Choroid plexus epithelial cell (primary cell): ENCODE data around the gene CHN2.
"Not testable (repeated sequence)": the region's sequence is repeated elsewhere in the genome, so short reads cannot be mapped to it uniquely, and the experiment has no call there.

Source experiments
- DNase-seq: peaks from one replicate; pipeline ENCODE4 v3.0.0-alpha.2; 2010; ENCODE audit warnings: low read depth
- H3K4me3 ChIP-seq: 2 replicates; pipeline ENCODE4 v1.5.1; 2011; ENCODE audit warnings: low read depth, mild to moderate bottlenecking, control low read depth, low read length, moderate library complexity
- TF ChIP-seq, protein P1 (sequence below): conservative IDR thresholded peaks from 2 replicates; pipeline ENCODE4 v1.5.1; 2011; ENCODE audit warnings: low read depth, mild to moderate bottlenecking, control low read depth, inconsistent platforms, low read length, moderate library complexity

CHN2 gene

DNA sequence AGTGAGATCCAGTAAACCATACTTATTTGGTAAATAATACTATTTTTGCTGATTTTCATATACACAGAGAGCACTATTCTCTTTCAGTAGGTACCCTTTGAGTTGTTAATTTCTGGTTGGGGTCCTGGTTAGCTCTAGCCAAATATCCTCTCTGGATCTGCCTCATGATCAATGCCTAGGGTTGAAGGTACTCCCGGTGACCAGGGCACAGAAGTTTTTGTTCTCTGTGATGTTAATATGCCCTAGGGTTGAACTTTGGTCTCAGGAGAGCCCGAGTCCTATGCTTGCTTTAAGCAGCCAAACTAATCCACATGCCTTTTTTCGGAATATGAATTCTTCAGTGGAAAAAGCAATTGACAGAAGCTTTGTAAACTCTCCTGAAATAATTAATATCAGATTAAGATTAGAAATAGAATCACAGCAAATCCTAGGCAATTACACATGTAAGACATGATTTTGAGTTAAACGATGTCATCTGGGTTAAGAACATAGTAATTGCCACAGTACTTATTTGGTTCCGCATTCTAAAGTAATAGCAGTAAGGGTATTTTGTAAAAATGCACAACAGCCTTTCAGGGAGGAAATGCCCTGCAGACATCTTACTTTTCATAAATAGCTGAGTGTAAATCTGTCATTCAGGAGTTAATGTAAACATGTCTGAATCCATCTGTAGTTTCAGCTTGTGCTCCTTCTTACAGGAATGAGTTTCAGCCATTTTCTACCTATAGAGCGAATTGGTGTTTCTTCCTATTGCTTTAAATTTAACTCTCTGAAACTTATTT, 10.1 kb downstream of the CHN2 start:
- TF ChIP-seq, protein P1, sequence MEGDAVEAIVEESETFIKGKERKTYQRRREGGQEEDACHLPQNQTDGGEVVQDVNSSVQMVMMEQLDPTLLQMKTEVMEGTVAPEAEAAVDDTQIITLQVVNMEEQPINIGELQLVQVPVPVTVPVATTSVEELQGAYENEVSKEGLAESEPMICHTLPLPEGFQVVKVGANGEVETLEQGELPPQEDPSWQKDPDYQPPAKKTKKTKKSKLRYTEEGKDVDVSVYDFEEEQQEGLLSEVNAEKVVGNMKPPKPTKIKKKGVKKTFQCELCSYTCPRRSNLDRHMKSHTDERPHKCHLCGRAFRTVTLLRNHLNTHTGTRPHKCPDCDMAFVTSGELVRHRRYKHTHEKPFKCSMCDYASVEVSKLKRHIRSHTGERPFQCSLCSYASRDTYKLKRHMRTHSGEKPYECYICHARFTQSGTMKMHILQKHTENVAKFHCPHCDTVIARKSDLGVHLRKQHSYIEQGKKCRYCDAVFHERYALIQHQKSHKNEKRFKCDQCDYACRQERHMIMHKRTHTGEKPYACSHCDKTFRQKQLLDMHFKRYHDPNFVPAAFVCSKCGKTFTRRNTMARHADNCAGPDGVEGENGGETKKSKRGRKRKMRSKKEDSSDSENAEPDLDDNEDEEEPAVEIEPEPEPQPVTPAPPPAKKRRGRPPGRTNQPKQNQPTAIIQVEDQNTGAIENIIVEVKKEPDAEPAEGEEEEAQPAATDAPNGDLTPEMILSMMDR, result no peak
- no peak for DNase-seq
- H3K4me3 ChIP-seq, result no peak overlapping the region

DNA sequence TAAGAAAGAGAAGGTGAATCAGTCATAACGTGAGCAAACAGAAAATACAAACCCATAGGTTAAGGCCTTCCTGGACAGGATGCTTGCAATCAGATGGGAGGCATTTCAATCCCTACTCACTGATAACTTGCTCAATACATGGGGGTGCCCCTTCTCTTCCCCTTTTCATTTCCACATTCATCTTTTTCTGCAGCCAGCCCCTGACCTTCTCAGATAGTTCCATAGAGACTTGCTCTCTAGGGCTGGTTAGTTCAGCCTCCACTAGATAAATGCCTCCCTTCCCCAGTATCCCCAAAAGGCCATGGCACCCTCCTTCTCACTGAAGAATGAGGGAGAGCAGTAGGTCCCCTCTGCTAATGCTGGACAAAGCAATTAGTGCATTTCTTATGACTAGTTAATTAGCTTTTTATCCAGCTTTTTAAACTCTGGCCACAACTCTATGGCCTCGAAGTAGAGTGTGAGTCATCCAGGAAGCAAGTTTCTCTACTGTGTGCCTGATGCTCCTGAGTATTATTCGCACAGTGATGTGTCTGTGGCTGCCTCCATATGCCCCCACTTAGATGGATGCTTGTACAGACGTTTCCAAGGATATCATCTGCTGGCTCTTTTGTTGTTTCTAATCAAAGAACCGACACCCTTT, 12.7 kb downstream of the CHN2 start:
- TF ChIP-seq, protein P1, result no peak
- DNase-seq, result peak; percentile 21
- no peak overlapping the region for H3K4me3 ChIP-seq

DNA sequence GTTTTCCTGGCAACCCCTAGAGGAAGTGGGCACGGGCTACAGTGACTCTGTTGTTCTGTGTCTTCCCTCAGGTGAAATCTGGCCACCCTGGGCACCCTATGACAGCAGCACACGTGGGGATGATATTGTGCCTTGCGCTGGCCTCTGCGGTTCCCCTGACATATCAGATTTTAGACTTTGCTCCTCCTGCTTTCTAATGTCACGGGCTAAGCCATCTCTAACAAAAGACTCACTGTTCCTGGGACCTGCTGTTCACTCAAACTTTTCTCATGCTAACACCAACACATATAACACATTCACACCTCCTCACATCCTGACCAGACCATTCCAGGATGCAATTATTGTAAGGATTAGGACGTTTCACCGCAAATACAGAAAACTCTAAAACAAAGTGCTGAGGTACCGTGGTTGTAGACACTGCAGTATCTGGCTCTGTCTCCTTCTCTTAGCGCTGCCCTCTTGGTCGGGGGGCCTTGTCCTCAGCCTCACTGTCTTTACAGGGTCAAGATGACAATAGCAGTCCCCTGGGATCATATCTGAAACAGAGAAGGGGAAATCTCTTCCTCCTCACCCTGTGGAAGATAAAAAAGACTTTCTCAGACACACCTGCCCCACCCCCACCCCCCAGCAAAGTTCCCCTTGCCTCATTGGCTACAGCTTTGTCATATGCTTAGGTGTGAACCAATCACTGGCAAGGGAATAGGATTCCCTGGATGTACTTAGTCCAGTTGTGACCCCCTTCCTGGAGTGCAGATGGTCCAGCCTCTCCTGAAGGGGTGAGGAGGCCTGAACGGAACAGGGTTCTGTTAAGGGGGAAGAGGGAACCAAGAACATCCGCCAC, 14.1 kb downstream of the CHN2 start:
- no peak overlapping the region for H3K4me3 ChIP-seq
- no peak for DNase-seq
- TF ChIP-seq, protein P1, result no peak

DNA sequence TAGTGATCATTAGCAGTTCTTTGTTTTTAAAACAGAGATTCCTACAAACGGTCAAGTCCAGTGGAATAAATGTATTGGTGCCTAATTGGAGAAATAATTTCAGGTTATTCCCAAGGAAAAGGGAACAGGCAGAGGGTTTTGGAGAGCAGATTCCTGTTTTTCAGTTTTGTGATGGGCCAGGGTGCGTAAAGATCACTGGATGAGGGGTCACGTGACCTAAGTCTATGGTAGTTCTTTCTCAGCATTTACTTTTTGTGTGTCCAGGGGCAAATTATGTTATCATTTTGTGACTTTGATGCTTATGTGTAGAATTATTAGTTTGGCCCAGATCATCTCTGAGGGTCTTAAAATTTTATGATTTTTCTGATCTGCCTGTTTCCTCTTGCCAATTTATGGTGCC, 15.2 kb downstream of the CHN2 start:
- H3K4me3 ChIP-seq, result no peak overlapping the region
- no peak for DNase-seq
- TF ChIP-seq, protein P1, result no peak

DNA sequence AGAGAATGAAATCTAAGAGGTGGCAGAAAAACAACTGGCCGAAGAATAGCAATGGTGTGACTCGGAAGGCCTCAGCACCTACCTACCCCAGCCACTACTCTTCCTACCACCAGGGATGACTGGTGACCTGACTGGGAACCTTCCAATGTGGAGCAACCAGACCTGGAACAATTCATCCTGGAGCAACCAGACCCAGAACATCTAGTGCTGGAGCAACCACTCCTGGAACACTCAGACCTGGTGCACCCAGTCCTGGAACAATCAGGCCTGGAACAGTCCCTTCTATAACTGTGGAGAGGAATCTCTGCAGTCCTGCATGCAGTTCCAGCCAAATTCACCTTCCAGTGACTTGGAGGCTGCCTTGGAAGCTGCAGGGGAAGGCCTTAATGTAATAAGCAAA, 18.2 kb downstream of the CHN2 start:
- H3K4me3 ChIP-seq, DNase-seq: not testable (repeated sequence)

DNA sequence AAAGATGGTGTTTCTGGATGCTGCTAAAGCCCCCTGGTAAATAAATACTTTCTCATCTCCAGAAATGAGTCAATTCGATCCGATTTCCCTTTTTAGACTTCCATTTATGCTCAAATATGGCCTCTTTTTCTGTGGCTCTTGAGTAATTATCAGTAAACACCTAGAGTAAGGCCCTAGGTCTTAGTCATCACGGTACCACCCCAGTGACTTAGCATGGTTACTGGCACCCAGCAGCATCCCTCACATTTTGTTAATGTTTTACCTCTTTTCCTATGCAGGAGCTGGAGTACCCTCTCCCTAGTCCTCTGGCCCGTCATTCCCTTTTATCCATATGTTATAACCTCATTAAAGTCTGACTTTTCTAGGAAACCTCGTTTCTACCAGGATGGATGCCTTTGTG, 19.5 kb downstream of the CHN2 start:
- TF ChIP-seq, protein P1, result no peak
- no peak for DNase-seq
- H3K4me3 ChIP-seq, result no peak overlapping the region

DNA sequence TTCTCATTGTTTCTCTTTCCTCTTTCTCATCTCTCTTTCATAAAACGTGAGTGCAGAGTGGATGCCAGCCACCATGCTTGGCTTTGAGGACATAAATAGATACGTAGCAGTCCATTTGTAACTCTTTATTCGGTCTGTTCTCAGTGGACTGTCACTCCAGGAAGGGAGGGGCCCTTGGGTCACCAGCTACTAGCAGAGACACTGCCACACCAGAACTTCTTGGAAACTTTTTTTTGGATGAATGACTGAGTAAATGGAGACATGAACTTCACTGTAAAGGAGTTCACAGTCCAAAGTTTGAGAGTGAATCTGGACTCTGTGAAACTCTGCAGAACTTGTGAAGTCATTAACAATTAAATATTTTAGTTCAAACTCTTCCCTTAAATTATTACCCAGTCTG, 20.2 kb downstream of the CHN2 start:
- no peak for DNase-seq
- H3K4me3 ChIP-seq, result no peak overlapping the region

More for the DNA sequence above, 20.2 kb downstream of the CHN2 start:
- TF ChIP-seq, protein P1, result no peak
